ENCODE results near the gene CD300LF. TPM values are rescaled to one million over a fixed set of nuclear protein-coding genes. Genes with fewer than 3 reads are reported as not detected.

The CD300LF gene
- total RNA-seq, 4 donors from 2014 or later: 0.27 TPM; not detected in 3

- no peak for ATAC-seq
- peaks cover 69% of the 10 kb centered on the region for H3K27me3 ChIP-seq
- WGBS, 2 donors (ENCODE audit: low coverage in 1 of 2): 47 to 66% methylated on average over 3 of the region's 3 CpGs
- H3K4me3 ChIP-seq: no peak overlapping the region
- peaks cover 0 to 6% (median 0%) of the 10 kb centered on the region in 3 donors for H3K9me3 ChIP-seq
- no peaks in the 10 kb centered on the region for H3K36me3 ChIP-seq
- H3K4me1 ChIP-seq: no peaks in the 10 kb centered on the region
- TF ChIP-seq EP300 (IDR thresholded peaks at IDR 0.05) (no peak), POLR2AphosphoS5 (IDR thresholded peaks at IDR 0.05) (no peak), CTCF (IDR thresholded peaks at IDR 0.05) (no peak), POLR2A (IDR thresholded peaks at IDR 0.05) (no peak)
- H3K27ac ChIP-seq: no peak overlapping the region
These were observed 66.5 kb downstream of the CD300LF start for GRCh38 chr17:74646231-74646630.

- Histone ChIP-seq H3K27ac (no peak overlapping the region), H3K4me3 (no peak overlapping the region), H3K27me3 (peaks cover 69% of the 10 kb centered on the region), H3K36me3 (no peaks in the 10 kb centered on the region), H3K4me1 (no peaks in the 10 kb centered on the region), H3K9me3 (peaks cover 0 to 6% (median 0%) of the 10 kb centered on the region in 3 donors)
- 81 to 86% methylated on average over 2 of the region's 2 CpGs for WGBS, 2 donors (ENCODE audit: low coverage in 1 of 2)
- ATAC-seq: no peak
- TF ChIP-seq POLR2AphosphoS5 (IDR thresholded peaks at IDR 0.05): no peak
- no peak for TF ChIP-seq EP300 (IDR thresholded peaks at IDR 0.05)
- no peak for TF ChIP-seq CTCF (IDR thresholded peaks at IDR 0.05)
- TF ChIP-seq POLR2A (IDR thresholded peaks at IDR 0.05): no peak
These were observed 67.7 kb downstream of the CD300LF start for GRCh38 chr17:74645010-74645409.

- no peak for ATAC-seq
- 57 to 70% methylated on average over 2 of the region's 2 CpGs for WGBS, 2 donors (ENCODE audit: low coverage in 1 of 2)
- Histone ChIP-seq H3K27ac (no peak overlapping the region), H3K4me1 (no peaks in the 10 kb centered on the region), H3K4me3 (no peak overlapping the region), H3K9me3 (peaks cover 0 to 6% (median 0%) of the 10 kb centered on the region in 3 donors), H3K36me3 (no peaks in the 10 kb centered on the region), H3K27me3 (peaks cover 72% of the 10 kb centered on the region)
- no peak for TF ChIP-seq CTCF (IDR thresholded peaks at IDR 0.05)
- TF ChIP-seq POLR2A (IDR thresholded peaks at IDR 0.05): no peak
- no peak for TF ChIP-seq EP300 (IDR thresholded peaks at IDR 0.05)
- no peak for TF ChIP-seq POLR2AphosphoS5 (IDR thresholded peaks at IDR 0.05)
These were observed 68.3 kb downstream of the CD300LF start for GRCh38 chr17:74644419-74644818.

Other genes starting within 250 kb of the CD300LF start
- gene CD300A, start 246.3 kb downstream of the CD300LF start, total RNA-seq: 1 to 10 TPM; 2.0 to 5.8 (median 3.1) TPM
- gene CD300LB, start 181.4 kb downstream of the CD300LF start, total RNA-seq: 1 to 10 TPM in 1 of 4 donors, under 1 TPM in 1, not detected in 2; 0.67 to 1.0 TPM
- 1 to 10 TPM in 1 of 4 donors, under 1 TPM in 1, not detected in 2; 0.54 to 2.3 TPM for gene CD300C, start 166.8 kb downstream of the CD300LF start, total RNA-seq
- not detected for gene CD300H, start 145.4 kb downstream of the CD300LF start, total RNA-seq
- gene CD300LD, start 120.6 kb downstream of the CD300LF start, total RNA-seq: not detected
- gene CD300E, start 89.2 kb downstream of the CD300LF start, total RNA-seq: 1 to 10 TPM in 1 of 4 donors, under 1 TPM in 3; 0.16 to 3.9 (median 0.41) TPM
- 1 to 10 TPM; 1.2 to 5.1 (median 2.0) TPM for gene RAB37, start 24.3 kb upstream of the CD300LF start, total RNA-seq
- 10 to 100 TPM; 10.3 to 25.7 (median 19.9) TPM for gene NHERF1, start 35.7 kb upstream of the CD300LF start, total RNA-seq
- gene NAT9, start 63.4 kb upstream of the CD300LF start, total RNA-seq: 10 to 100 TPM; 21.7 to 34.7 (median 26.3) TPM
- gene GRIN2C, start 147.0 kb upstream of the CD300LF start, total RNA-seq: 1 to 10 TPM in 1 of 4 donors, under 1 TPM in 2, not detected in 1; 0.16 to 3.5 (median 0.42) TPM
- gene FDXR, start 160.1 kb upstream of the CD300LF start, total RNA-seq: 1 to 10 TPM; 3.6 to 7.8 (median 4.6) TPM
- under 1 TPM in 1 of 4 donors, not detected in 3; 0.37 TPM for gene FADS6, start 180.7 kb upstream of the CD300LF start, total RNA-seq
- gene USH1G, start 210.3 kb upstream of the CD300LF start, total RNA-seq: not detected
- not detected for gene OTOP2, start 211.3 kb upstream of the CD300LF start, total RNA-seq
- under 1 TPM in 2 of 4 donors, not detected in 2; 0.31 to 0.82 TPM for gene OTOP3, start 223.0 kb upstream of the CD300LF start, total RNA-seq

Data from gastroesophageal sphincter (tissue), 4 donors.